GM10248 (cell line): ENCODE data around the gene CCDC127.
"Not testable (repeated sequence)": the region's sequence is repeated elsewhere in the genome, so short reads cannot be mapped to it uniquely, and the experiment has no call there.

Source experiments
- CTCF ChIA-PET: fragments of 300-600 bp; sonication (Branson Sonifier 250); formaldehyde crosslinking; extraction: SDS; loops from one replicate; lab custom pipeline; 2021; ENCODE audit warnings: antibody characterized with exemption; lab: Yijun Ruan, JAX
- POLR2A ChIA-PET: fragments of 350-650 bp; sonication (Branson Sonifier 250); formaldehyde crosslinking; extraction: SDS; loops from one replicate; lab custom pipeline; 2020; ENCODE audit warnings: antibody characterized with exemption; lab: Yijun Ruan, JAX
- DNase-seq: peaks from one replicate; pipeline ENCODE4 v3.0.0; 2012; ENCODE audit errors: extremely low spot score
- TF ChIP-seq, protein P1 (sequence below): IDR thresholded peaks from 2 replicates; pipeline ENCODE4 v1.5.1; 2012; ENCODE audit warnings: mild to moderate bottlenecking, low read depth; ENCODE audit errors: extremely low read depth, missing control alignments, control extremely low read depth

Gene CCDC127

DNA sequence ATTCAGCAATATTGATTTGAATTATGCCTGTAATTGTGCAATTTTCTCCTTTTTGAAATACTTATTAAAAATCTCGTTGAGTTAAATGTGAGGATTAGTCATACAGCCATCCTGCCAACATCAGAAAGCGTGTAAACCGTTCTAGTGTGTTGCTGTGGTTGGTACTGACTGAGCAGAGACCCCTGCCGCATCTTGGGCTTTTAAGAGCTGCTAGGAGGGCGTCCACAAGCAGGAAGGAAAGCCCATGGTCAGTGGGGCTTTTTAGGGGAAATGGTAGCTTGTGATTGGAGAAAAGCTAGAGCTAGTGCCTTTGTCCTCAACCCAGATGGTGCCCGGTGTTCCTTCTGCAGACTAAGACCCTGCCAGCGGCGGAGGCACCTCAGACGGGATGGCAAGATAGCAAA, 1.5 kb upstream of the CCDC127 start:
- ChIA-PET POLR2A (interaction anchor here (0.6 kb wide), 1 partner anchor 252 kb away, joined by 8 read pairs; no protein-coding TSS in a partner anchor), CTCF (interaction anchor here (1.1 to 2.8 kb wide), 5 partner anchors 11 to 65 kb away, joined by 3 to 17 read pairs (median 6); no protein-coding TSS in a partner anchor)
- TF ChIP-seq, protein P1, sequence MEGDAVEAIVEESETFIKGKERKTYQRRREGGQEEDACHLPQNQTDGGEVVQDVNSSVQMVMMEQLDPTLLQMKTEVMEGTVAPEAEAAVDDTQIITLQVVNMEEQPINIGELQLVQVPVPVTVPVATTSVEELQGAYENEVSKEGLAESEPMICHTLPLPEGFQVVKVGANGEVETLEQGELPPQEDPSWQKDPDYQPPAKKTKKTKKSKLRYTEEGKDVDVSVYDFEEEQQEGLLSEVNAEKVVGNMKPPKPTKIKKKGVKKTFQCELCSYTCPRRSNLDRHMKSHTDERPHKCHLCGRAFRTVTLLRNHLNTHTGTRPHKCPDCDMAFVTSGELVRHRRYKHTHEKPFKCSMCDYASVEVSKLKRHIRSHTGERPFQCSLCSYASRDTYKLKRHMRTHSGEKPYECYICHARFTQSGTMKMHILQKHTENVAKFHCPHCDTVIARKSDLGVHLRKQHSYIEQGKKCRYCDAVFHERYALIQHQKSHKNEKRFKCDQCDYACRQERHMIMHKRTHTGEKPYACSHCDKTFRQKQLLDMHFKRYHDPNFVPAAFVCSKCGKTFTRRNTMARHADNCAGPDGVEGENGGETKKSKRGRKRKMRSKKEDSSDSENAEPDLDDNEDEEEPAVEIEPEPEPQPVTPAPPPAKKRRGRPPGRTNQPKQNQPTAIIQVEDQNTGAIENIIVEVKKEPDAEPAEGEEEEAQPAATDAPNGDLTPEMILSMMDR: no peak
- no peak for DNase-seq

GRCh38 chr5:218457-219291, 721 bp upstream of the CCDC127 start:
- ChIA-PET POLR2A (interaction anchor here (0.6 kb wide), 1 partner anchor 253 kb away, joined by 8 read pairs; no protein-coding TSS in a partner anchor), CTCF (interaction anchor here (0.7 to 2.8 kb wide), 9 partner anchors 9 to 65 kb away, joined by 3 to 17 read pairs (median 4); no protein-coding TSS in a partner anchor)
- TF ChIP-seq, protein P1: no peak
- DNase-seq: no peak

DNA sequence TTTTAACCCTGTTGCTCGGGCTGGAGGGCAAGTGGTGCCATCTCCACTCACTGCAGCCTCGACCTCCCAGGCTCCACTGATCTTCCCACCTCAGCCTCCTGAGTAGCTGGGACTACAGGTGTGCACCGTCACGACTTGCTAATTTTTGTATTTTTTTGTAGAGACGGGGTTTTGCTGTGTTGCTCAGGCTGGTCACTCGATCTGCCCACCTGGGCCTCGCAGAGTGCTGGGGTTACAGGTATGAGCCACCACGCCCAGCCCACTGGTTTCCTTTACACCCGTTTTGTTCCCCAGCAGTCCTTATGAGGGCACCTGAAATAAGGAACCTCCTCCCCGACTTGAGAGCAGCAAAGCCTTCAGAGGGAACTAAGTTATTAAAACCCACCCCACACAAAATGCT, 1.9 kb downstream of the CCDC127 start:
- POLR2A ChIA-PET, DNase-seq, CTCF ChIA-PET: not testable (repeated sequence)

DNA sequence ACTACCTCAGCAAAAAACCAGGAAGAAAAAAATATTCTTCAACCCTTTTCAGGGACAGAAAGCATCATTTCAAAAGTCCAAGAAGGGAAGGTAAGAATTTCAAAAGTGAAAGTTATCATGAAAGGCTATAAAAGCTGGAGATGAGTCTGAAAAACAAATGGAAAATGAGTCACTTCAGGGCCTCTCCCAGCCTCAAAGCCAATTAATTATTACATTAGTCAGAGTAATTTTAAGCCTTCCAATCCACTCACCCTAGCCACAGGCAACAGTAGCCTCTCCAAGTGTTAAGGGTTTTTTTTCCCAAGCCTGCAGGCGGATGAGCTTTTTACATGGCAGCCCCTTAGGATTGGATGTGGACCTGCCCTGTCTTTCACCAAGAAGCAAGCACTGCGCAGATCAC, 2.7 kb downstream of the CCDC127 start:
- POLR2A ChIA-PET, DNase-seq: not testable (repeated sequence)
- CTCF ChIA-PET: interaction anchor here (1.5 kb wide), 1 partner anchor 102 kb away, joined by 5 read pairs; no protein-coding TSS in a partner anchor

DNA sequence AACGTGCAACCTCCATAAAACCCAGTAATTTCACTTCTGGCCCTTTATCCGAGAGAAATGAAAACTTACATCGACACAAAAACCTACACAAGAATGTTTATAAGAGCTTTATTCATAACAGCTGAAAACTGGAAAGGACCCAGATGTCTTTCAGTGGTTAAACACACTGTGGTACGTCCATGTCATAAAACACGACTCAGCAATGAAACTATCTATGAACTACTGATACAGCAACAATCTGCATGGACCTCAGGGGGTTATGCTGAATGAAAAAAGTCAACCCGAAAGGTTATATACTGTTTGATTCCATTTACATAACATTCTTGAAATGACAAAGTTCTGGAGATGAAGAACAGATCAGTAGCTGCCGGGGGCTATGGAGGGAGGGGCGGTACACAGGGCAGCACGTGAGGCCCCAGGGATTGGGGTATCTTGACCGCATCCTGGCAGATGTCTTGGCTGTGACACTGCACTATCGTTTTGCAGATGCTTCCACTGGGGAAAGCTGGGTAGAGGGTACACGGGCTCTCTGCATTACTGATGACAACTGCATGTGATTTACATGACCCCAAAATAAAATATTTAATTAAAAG, 4.1 kb downstream of the CCDC127 start:
- no peak for DNase-seq
- POLR2A ChIA-PET: no interaction called here
- CTCF ChIA-PET: interaction anchor here (1.5 to 1.9 kb wide), 2 partner anchors 26 to 103 kb away, joined by 5 to 6 read pairs; no protein-coding TSS in a partner anchor
- TF ChIP-seq, protein P1: no peak

- POLR2A ChIA-PET: no interaction called here
- CTCF ChIA-PET: interaction anchor here (1.8 to 2.0 kb wide), 2 partner anchors 11 to 20 kb away, joined by 7 to 10 read pairs; partner anchors contain the start of gene SDHA
- TF ChIP-seq, protein P1: no peak
- DNase-seq: no peak
Measured at GRCh38 chr5:208449-209114, 9.4 kb downstream of the CCDC127 start.

DNA sequence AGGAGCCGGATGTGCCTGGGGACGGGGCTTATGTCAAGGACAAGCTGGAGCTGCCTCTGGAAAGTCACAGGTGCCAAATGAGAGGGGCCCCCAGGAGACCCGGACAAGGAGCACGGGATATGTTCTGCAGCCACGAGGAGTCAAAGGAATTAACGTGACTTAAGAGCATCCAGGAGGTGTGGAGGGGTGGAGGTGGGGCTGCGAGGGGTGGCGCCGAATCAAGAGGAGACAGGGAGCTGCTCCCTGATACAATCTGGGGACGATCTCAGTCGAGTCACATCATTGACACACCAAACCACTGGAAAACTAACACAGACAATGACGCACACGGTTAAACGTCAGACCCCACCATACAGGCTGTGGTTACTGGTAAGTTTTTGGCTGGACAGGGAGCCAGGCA, 10.4 kb downstream of the CCDC127 start:
- TF ChIP-seq, protein P1: no peak
- DNase-seq: no peak
- ChIA-PET POLR2A (interaction anchor here (1.0 kb wide), 1 partner anchor 75 kb away, joined by 3 read pairs; no protein-coding TSS in a partner anchor), CTCF (interaction anchor here (1.8 to 2.0 kb wide), 2 partner anchors 12 to 19 kb away, joined by 7 to 10 read pairs; partner anchors contain the start of gene SDHA)
